HEK293 (cell line): ENCODE results near the gene LYST.

ENCODE experiments used
- ZBTB20 ChIP-seq: fragments of 450-650 bp; formaldehyde crosslinking; IDR thresholded peaks from 2 replicates; pipeline ENCODE4 v1.5.1; 2016; ENCODE audit warnings: missing biosample characterization, missing genetic modification characterization
- ZNF184 ChIP-seq: fragments of 450-650 bp; IDR thresholded peaks from 2 replicates; pipeline ENCODE4 v1.5.1; 2018; ENCODE audit warnings: missing biosample characterization, mild to moderate bottlenecking, missing genetic modification characterization
- ZNF558 ChIP-seq: fragments of 450-650 bp; formaldehyde crosslinking; IDR thresholded peaks from 2 replicates; pipeline ENCODE4 v1.5.1; 2016; ENCODE audit warnings: missing biosample characterization, missing genetic modification characterization
- TF ChIP-seq, protein P1 (sequence below): fragments of 450-650 bp; formaldehyde crosslinking; IDR thresholded peaks from 2 replicates; pipeline ENCODE4 v1.5.1; 2016; ENCODE audit warnings: missing biosample characterization, missing genetic modification characterization

DNA sequence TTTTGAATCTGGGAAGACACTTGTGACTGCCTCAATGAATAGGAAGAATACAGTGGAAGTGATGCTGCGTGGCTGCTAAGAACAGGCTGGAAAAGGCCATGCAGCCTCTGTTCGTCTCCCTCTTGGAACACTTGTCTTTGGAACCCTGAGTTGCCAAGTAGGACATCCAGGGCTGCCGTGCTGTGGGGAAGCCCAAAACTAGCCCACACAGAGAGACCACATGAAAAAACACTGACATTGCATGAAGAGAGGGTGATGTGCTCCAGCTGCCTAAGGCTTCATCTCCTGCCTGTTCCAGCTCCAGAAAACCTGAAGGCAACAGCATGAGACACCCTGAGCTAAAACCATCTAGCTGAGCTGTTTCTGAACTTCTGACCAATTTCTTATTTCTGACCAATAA lies 156.0 kb downstream of the LYST start:
- TF ChIP-seq, protein P1, sequence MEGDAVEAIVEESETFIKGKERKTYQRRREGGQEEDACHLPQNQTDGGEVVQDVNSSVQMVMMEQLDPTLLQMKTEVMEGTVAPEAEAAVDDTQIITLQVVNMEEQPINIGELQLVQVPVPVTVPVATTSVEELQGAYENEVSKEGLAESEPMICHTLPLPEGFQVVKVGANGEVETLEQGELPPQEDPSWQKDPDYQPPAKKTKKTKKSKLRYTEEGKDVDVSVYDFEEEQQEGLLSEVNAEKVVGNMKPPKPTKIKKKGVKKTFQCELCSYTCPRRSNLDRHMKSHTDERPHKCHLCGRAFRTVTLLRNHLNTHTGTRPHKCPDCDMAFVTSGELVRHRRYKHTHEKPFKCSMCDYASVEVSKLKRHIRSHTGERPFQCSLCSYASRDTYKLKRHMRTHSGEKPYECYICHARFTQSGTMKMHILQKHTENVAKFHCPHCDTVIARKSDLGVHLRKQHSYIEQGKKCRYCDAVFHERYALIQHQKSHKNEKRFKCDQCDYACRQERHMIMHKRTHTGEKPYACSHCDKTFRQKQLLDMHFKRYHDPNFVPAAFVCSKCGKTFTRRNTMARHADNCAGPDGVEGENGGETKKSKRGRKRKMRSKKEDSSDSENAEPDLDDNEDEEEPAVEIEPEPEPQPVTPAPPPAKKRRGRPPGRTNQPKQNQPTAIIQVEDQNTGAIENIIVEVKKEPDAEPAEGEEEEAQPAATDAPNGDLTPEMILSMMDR (tag by site-specific recombination): no peak
- TF ChIP-seq ZNF558 (no peak), ZNF184 (tag by site-specific recombination) (no peak), ZBTB20 (tag by site-specific recombination) (no peak)
